Right lobe of liver (tissue), 6 donors: ENCODE results near the gene NSD1. TPM values are rescaled to one million over a fixed set of nuclear protein-coding genes. Genes with fewer than 3 reads are reported as not detected.

Source experiments
- ATAC-seq, 4 donors: fragments of 200-7000 bp; cut with Tn5 transposase; one replicate each; pipeline ENCODE4 v1.9.1; 2020; ENCODE audit warnings: mild to moderate bottlenecking in 4 of 4, moderate library complexity in 4 of 4
- DNase-seq, 3 donors: peaks; one replicate each; pipeline ENCODE4 v3.0.0-alpha.2; 2020
- H3K27ac ChIP-seq, 3 donors: fragments of 200-600 bp; one replicate each; pipeline ENCODE4 v1.8.0; 2022
- H3K27me3 ChIP-seq, 2 donors: fragments of 200-600 bp; one replicate each; pipeline ENCODE4 v1.8.0; 2022
- H3K36me3 ChIP-seq, 4 donors: fragments of 200-600 bp; sonication (generic) in 1 of 4; one replicate each; pipeline versions ENCODE4 v1.5.1 to v1.8.0; 2017 to 2022; ENCODE audit warnings: control low read depth in 1 of 4
- H3K4me1 ChIP-seq, 4 donors: fragments of 200-600 bp; sonication (generic) in 1 of 4; one replicate each; pipeline versions ENCODE4 v1.5.1 to v1.8.0; 2017 to 2022; ENCODE audit warnings: control low read depth in 1 of 4
- H3K4me3 ChIP-seq, 3 donors: fragments of 200-600 bp; one replicate each; pipeline ENCODE4 v1.8.0; 2022
- H3K9me3 ChIP-seq, 4 donors: fragments of 200-600 bp; sonication (generic) in 1 of 4; one replicate each; pipeline versions ENCODE4 v1.5.1 to v1.8.0; 2017 to 2022; ENCODE audit warnings: control low read depth in 1 of 4
- CTCF ChIP-seq, 4 donors: fragments of 200-600 bp in 3 of 4; fragments of 450-650 bp in 1 of 4; IDR thresholded peaks; one replicate each; pipeline versions ENCODE4 v1.5.1 to v1.8.0; 2016 to 2022; ENCODE audit warnings: antibody characterized with exemption in 4 of 4, mild to moderate bottlenecking in 2 of 4
- POLR2A ChIP-seq: fragments of 450-650 bp; IDR thresholded peaks from one replicate; pipeline ENCODE4 v1.6.1; 2017; ENCODE audit warnings: antibody characterized with exemption, mild to moderate bottlenecking
- WGBS: methylation state at CpG from one replicate; pipeline ENCODE4 v1.1.6; 2018; ENCODE audit warnings: low coverage, low lambda C conversion rate; ENCODE audit not compliant: insufficient coverage; ENCODE audit errors: missing lambda C conversion rate; 5-methylcytosine and 5-hydroxymethylcytosine counted together
- intact Hi-C, 2 donors: fragments of 100-400 bp; cut with DNase I; formaldehyde crosslinking; loops; one replicate each; pipeline versions ENCODE4 v1.11.2 to v1.14.1; 2022
- total RNA-seq, 6 experiments: library from RNA; depleted of rRNA in 2 of 6; stranded (reverse); fragments of >200 nt in 2 of 6; fragmentation: NEBNext Ultra II Directional in 3 of 6; extraction: Animal tissue kit (Norgen Biotek cat#: 25700) in 3 of 6; gene quantifications; one replicate each; pipeline versions ENCODE4 v1.1.0 to v1.2.4, GENCODE V29; 2016 to 2023
- donor health status: DM: no; HTN: yes; CAD: no.
- donor health status: DM: no; HTN: no; CAD: no.
- donor health status: DM: no; HTN: no; CAD: no.
- donor health status: DM: no; HTN: yes; CAD: no.
- donor health status: DM: no; HTN: yes; CAD: no.

Gene NSD1
- total RNA-seq, 6 experiments from 2014 or later, result 13.1 to 33.1 (median 23.6) TPM

- WGBS, result 75% methylated on average over 9 of the region's 13 CpGs
- H3K27ac ChIP-seq, result no peak overlapping the region
- intact Hi-C loops, result no loop called here
- no peak overlapping the region for H3K4me3 ChIP-seq
- H3K36me3 ChIP-seq, result peaks cover 0 to 30% (median 10%) of the 10 kb centered on the region in 4 donors
- no peaks in the 10 kb centered on the region for H3K27me3 ChIP-seq
- H3K9me3 ChIP-seq, result no peaks in the 10 kb centered on the region
- peaks cover 2 to 52% (median 24%) of the 10 kb centered on the region in 4 donors for H3K4me1 ChIP-seq
- ATAC-seq, result no peak
- TF ChIP-seq CTCF (IDR thresholded peaks at IDR 0.05) (no peak), POLR2A (no peak)
- no peak for DNase-seq
Observed at GRCh38 chr5:177090813-177091212, 42.8 kb upstream of the NSD1 start.

GRCh38 chr5:177091232-177091631, 42.3 kb upstream of the NSD1 start:
- Histone ChIP-seq H3K36me3 (peaks cover 0 to 30% (median 13%) of the 10 kb centered on the region in 4 donors), H3K4me1 (peaks cover 2 to 52% (median 24%) of the 10 kb centered on the region in 4 donors), H3K27me3 (no peaks in the 10 kb centered on the region), H3K27ac (no peak overlapping the region), H3K9me3 (no peaks in the 10 kb centered on the region), H3K4me3 (no peak overlapping the region)
- intact Hi-C loops, result no loop called here
- no peak for TF ChIP-seq CTCF (IDR thresholded peaks at IDR 0.05)
- TF ChIP-seq POLR2A, result no peak
- no peak for DNase-seq
- no peak for ATAC-seq
- WGBS, result no CpG with 5 or more reads among the region's 3 CpGs

GRCh38 chr5:177092178-177093081, 41.1 kb upstream of the NSD1 start:
- ATAC-seq (no peak), DNase-seq (no peak)
- Histone ChIP-seq H3K36me3 (peaks cover 0 to 30% (median 15%) of the 10 kb centered on the region in 4 donors), H3K4me1 (peaks cover 2 to 59% (median 23%) of the 10 kb centered on the region in 4 donors), H3K9me3 (no peaks in the 10 kb centered on the region), H3K27ac (no peak overlapping the region), H3K27me3 (no peaks in the 10 kb centered on the region), H3K4me3 (no peak overlapping the region)
- TF ChIP-seq CTCF (IDR thresholded peaks at IDR 0.05) (no peak), POLR2A (no peak)
- WGBS, result no CpG with 5 or more reads among the region's 32 CpGs
- intact Hi-C loops, result no loop called here

- H3K9me3 ChIP-seq, result no peaks in the 10 kb centered on the region
- TF ChIP-seq POLR2A, result no peak
- TF ChIP-seq CTCF (IDR thresholded peaks at IDR 0.05), result no peak
- WGBS, result 80% methylated on average over 9 of the region's 40 CpGs
- DNase-seq (no peak), ATAC-seq (no peak)
- peak overlapping the region in 1 of 3 donors; percentile 78 for H3K27ac ChIP-seq
- no peaks in the 10 kb centered on the region for H3K27me3 ChIP-seq
- H3K4me3 ChIP-seq, result no peak overlapping the region
- H3K36me3 ChIP-seq, result peaks cover 0 to 32% (median 16%) of the 10 kb centered on the region in 4 donors
- peaks cover 2 to 66% (median 22%) of the 10 kb centered on the region in 4 donors for H3K4me1 ChIP-seq
- intact Hi-C loops, result no loop called here
Observed at GRCh38 chr5:177093082-177093712, 40.4 kb upstream of the NSD1 start.
